HepG2 (cell line): Measurements from ENCODE around the gene CLDN9.

Source experiments
- CAMTA2 ChIP-seq: sonication (generic); formaldehyde crosslinking; IDR thresholded peaks from 2 replicates; pipeline ENCODE4 v1.4.0; 2020; ENCODE audit warnings: mild to moderate bottlenecking, missing genetic modification reagents, borderline replicate concordance
- IRF2 ChIP-seq: IDR thresholded peaks from 2 replicates; pipeline ENCODE4 v1.6.1; 2018; ENCODE audit warnings: missing genetic modification reagents, missing compliant biosample characterization
- MYC ChIP-seq: sonication (generic); formaldehyde crosslinking; IDR thresholded peaks from 2 replicates; pipeline ENCODE4 v1.9.0; 2021; ENCODE audit warnings: missing genetic modification reagents, borderline replicate concordance
- POLR2AphosphoS5 ChIP-seq: IDR thresholded peaks from 2 replicates; pipeline ENCODE4 v1.6.1; 2012; ENCODE audit warnings: low read depth, low read length
- ZNF672 ChIP-seq: sonication (generic); formaldehyde crosslinking; IDR thresholded peaks from 2 replicates; pipeline ENCODE4 v1.8.1; 2022; ENCODE audit warnings: missing genetic modification reagents
- ZSCAN29 ChIP-seq: sonication (generic); formaldehyde crosslinking; conservative IDR thresholded peaks from 2 replicates; pipeline ENCODE4 v1.4.0; 2020; ENCODE audit warnings: mild to moderate bottlenecking, missing genetic modification reagents
- TF ChIP-seq, protein P1 (sequence below): IDR thresholded peaks from 2 replicates; pipeline ENCODE4 v1.6.1; 2016; ENCODE audit warnings: control low read depth
- TF ChIP-seq, protein P2 (sequence below): sonication (generic); formaldehyde crosslinking; IDR thresholded peaks from 2 replicates; pipeline ENCODE4 v1.4.0; 2020; ENCODE audit warnings: mild to moderate bottlenecking, low read depth, missing genetic modification reagents
- TF ChIP-seq, protein P3 (sequence below): sonication (generic); formaldehyde crosslinking; IDR thresholded peaks from 2 replicates; pipeline ENCODE4 v1.4.0; 2020; ENCODE audit warnings: missing genetic modification reagents

DNA sequence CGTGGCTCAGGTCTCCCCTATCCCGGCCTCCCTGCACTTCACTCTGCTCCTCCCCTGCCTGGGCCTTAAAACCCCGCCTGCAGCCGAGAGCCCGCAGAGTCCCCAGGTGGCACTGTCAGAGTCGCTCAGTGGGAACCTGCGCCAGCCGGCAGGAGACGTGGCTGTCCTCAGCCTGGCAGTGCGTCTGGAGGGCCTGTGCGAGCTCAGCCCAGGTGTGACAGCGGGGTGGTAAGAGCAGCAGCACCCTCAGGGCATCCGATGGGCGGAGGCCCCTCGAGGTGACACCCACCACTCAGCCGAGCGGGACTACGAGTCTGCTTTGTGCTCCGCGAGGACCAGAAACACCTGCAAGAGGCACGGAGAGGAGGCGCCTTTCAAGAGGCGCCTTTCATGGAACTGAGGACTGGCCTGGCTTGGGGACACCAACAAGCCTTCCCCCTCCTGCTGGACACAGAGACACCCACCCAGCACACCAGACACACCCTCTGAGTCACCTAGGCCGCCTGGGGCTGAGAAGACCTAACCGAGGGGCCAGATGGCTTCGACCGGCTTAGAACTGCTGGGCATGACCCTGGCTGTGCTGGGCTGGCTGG is at the start of gene CLDN9:
- TF ChIP-seq IRF2 = no peak
- TF ChIP-seq, protein P1, sequence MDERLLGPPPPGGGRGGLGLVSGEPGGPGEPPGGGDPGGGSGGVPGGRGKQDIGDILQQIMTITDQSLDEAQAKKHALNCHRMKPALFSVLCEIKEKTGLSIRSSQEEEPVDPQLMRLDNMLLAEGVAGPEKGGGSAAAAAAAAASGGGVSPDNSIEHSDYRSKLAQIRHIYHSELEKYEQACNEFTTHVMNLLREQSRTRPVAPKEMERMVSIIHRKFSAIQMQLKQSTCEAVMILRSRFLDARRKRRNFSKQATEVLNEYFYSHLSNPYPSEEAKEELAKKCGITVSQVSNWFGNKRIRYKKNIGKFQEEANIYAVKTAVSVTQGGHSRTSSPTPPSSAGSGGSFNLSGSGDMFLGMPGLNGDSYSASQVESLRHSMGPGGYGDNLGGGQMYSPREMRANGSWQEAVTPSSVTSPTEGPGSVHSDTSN (CRISPR knock-in tag) = no peak
- TF ChIP-seq MYC (CRISPR knock-in tag) = no peak
- TF ChIP-seq ZNF672 (CRISPR knock-in tag) = no peak
- TF ChIP-seq POLR2AphosphoS5 = no peak
- no peak for TF ChIP-seq CAMTA2 (CRISPR knock-in tag)
- TF ChIP-seq ZSCAN29 (CRISPR knock-in tag) = no peak
- TF ChIP-seq, protein P2, sequence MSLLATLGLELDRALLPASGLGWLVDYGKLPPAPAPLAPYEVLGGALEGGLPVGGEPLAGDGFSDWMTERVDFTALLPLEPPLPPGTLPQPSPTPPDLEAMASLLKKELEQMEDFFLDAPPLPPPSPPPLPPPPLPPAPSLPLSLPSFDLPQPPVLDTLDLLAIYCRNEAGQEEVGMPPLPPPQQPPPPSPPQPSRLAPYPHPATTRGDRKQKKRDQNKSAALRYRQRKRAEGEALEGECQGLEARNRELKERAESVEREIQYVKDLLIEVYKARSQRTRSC (CRISPR knock-in tag) = no peak
- TF ChIP-seq, protein P3, sequence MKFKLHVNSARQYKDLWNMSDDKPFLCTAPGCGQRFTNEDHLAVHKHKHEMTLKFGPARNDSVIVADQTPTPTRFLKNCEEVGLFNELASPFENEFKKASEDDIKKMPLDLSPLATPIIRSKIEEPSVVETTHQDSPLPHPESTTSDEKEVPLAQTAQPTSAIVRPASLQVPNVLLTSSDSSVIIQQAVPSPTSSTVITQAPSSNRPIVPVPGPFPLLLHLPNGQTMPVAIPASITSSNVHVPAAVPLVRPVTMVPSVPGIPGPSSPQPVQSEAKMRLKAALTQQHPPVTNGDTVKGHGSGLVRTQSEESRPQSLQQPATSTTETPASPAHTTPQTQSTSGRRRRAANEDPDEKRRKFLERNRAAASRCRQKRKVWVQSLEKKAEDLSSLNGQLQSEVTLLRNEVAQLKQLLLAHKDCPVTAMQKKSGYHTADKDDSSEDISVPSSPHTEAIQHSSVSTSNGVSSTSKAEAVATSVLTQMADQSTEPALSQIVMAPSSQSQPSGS (CRISPR knock-in tag) = no peak
